K562 (cell line): ENCODE results near the gene F2RL2. TPM values are rescaled to one million over a fixed set of nuclear protein-coding genes. Genes with fewer than 3 reads are reported as not detected.

ENCODE experiments used
- BCLAF1 ChIP-seq, 2 experiments: fragments of 450-650 bp in 1 of 2; IDR thresholded peaks; 2 replicates each; pipeline ENCODE4 v1.6.1; 2011 to 2017; ENCODE audit warnings: low read depth in 2 of 2, antibody characterized with exemption in 1 of 2, borderline replicate concordance in 1 of 2, low read length in 1 of 2, mild to moderate bottlenecking in 1 of 2, mixed read lengths in 1 of 2; ENCODE audit not compliant: control insufficient read depth in 1 of 2
- EZH2 ChIP-seq: IDR thresholded peaks from 2 replicates; pipeline ENCODE4 v1.6.1; 2012; ENCODE audit warnings: low read depth, mild to moderate bottlenecking, inconsistent platforms, low read length, borderline replicate concordance
- FOXJ2 ChIP-seq: fragments of 200-800 bp; sonication (Bioruptor generic); IDR thresholded peaks from 2 replicates; pipeline ENCODE4 v1.6.1; 2016; ENCODE audit warnings: missing genetic modification characterization, missing compliant biosample characterization
- GABPB1 ChIP-seq: sonication (generic); formaldehyde crosslinking; IDR thresholded peaks from 2 replicates; pipeline ENCODE4 v1.8.0; 2022; ENCODE audit warnings: mild to moderate bottlenecking, missing genetic modification reagents
- HLTF ChIP-seq: fragments of 450-650 bp; IDR thresholded peaks from 2 replicates; pipeline ENCODE4 v1.6.1; 2016
- ILK ChIP-seq: fragments of 450-650 bp; IDR thresholded peaks from 2 replicates; pipeline ENCODE4 v1.6.1; 2016; ENCODE audit warnings: missing genetic modification characterization, low read depth, mild to moderate bottlenecking, missing compliant biosample characterization, moderate library complexity, borderline replicate concordance
- NBN ChIP-seq: fragments of 450-650 bp; IDR thresholded peaks from 2 replicates; pipeline ENCODE4 v1.6.1; 2016; ENCODE audit warnings: low read depth, mild to moderate bottlenecking
- NONO ChIP-seq, 2 experiments: fragments of 200-400 bp in 1 of 2; fragments of 450-650 bp in 1 of 2; formaldehyde crosslinking in 1 of 2; IDR thresholded peaks; 2 replicates each; pipeline ENCODE4 v1.6.1; 2017; ENCODE audit warnings: low read depth in 2 of 2, mild to moderate bottlenecking in 2 of 2, moderate library complexity in 2 of 2, low read length in 1 of 2
- PHTF2 ChIP-seq: fragments of 250-450 bp; sonication (Bioruptor Pico); IDR thresholded peaks from 2 replicates; pipeline ENCODE4 v1.5.0; 2021; ENCODE audit warnings: mild to moderate bottlenecking
- POLR2AphosphoS5 ChIP-seq: IDR thresholded peaks from 2 replicates; pipeline ENCODE4 v1.6.1; 2011; ENCODE audit warnings: mild to moderate bottlenecking, low read depth, low read length, moderate library complexity; ENCODE audit not compliant: control insufficient read depth, insufficient read depth
- RBM34 ChIP-seq: fragments of 200-400 bp; formaldehyde crosslinking; IDR thresholded peaks from 2 replicates; pipeline ENCODE4 v1.6.1; 2018; ENCODE audit warnings: low read length, borderline replicate concordance; ENCODE audit not compliant: insufficient read depth
- TEAD4 ChIP-seq, 2 experiments: sonication (generic) in 1 of 2; formaldehyde crosslinking in 1 of 2; IDR thresholded peaks; 2 replicates each; pipeline versions ENCODE4 v1.6.1 to v1.8.0; 2012 to 2022; ENCODE audit warnings: borderline replicate concordance in 1 of 2, inconsistent platforms in 1 of 2, low read length in 1 of 2, mild to moderate bottlenecking in 1 of 2, missing genetic modification reagents in 1 of 2
- WHSC1 ChIP-seq: IDR thresholded peaks from one replicate; pipeline ENCODE4 v1.6.1; 2012; ENCODE audit warnings: low read length, control low read depth, inconsistent platforms
- ZBTB49 ChIP-seq: sonication (generic); formaldehyde crosslinking; IDR thresholded peaks from 2 replicates; pipeline ENCODE4 v1.8.0; 2022; ENCODE audit warnings: missing genetic modification reagents, mild to moderate bottlenecking, borderline replicate concordance
- ZNF41 ChIP-seq: fragments of 250-450 bp; sonication (Bioruptor Pico); conservative IDR thresholded peaks from 2 replicates; pipeline ENCODE4 v1.4.0; 2020; ENCODE audit warnings: mild to moderate bottlenecking
- ZNF445 ChIP-seq: fragments of 250-450 bp; sonication (Bioruptor Pico); IDR thresholded peaks from 2 replicates; pipeline ENCODE4 v1.4.0; 2020; ENCODE audit warnings: low read depth, mild to moderate bottlenecking, moderate library complexity
- ZNF512 ChIP-seq: IDR thresholded peaks from 2 replicates; pipeline ENCODE4 v1.6.1; 2016; ENCODE audit warnings: missing genetic modification characterization, missing compliant biosample characterization
- polyA plus RNA-seq, 8 experiments: library from polyadenylated mRNA; depleted of rRNA in 4 of 8; stranded (reverse) in 5 of 8; unstranded in 3 of 8; fragments of >200 nt; fragmentation: Nextera tagmentation in 2 of 8; fragmentation: Illumina TruSeq in 1 of 8; extraction: Ambion mirVana in 2 of 8; extraction: Trizol in 1 of 8; gene quantifications; 2 replicates each; pipeline versions ENCODE4 v1.2.1 to v1.2.3, GENCODE V29; 2011 to 2014; ENCODE audit warnings: inconsistent platforms in 1 of 8, missing spikeins in 1 of 8
- total RNA-seq, 7 experiments: library from RNA; depleted of rRNA in 6 of 7; stranded (reverse); fragments of >200 nt in 6 of 7; fragmentation: Illumina TruSeq in 2 of 7; extraction: Trizol in 2 of 7; gene quantifications; 2 replicates each; pipeline versions ENCODE4 v1.2.1 to v1.2.3, GENCODE V29; 2011 to 2021; ENCODE audit warnings: low replicate concordance in 1 of 7

Gene F2RL2
- total and polyA plus RNA-seq, 9 of the 15 experiments (the other 6 are each of a cell fraction or from before 2014, with no cell fraction given): 0.03 to 0.12 (median 0.06) TPM; not detected in 3

GRCh38 chr5:76657683-76658311 lies 34.6 kb upstream of the F2RL2 start (continued):
- TF ChIP-seq ZNF512 (tag): no peak
- peak; percentile 53; the same call in 1 of the 2 replicates for TF ChIP-seq ZNF41 (CRISPR knock-in tag)
- TF ChIP-seq ILK (tag): no peak
- TF ChIP-seq FOXJ2 (tag): peak; percentile 59
- 0 out of 2 replicates have a peak, but pooled peaks have one; percentile 15 for TF ChIP-seq ZNF445 (CRISPR knock-in tag)
- no peak for TF ChIP-seq WHSC1
- no peak for TF ChIP-seq RBM34
- peak; percentile 92; the same call in 1 of the 2 replicates for TF ChIP-seq NBN
- TF ChIP-seq POLR2AphosphoS5: peak; percentile 100
- peak; percentile 96 for TF ChIP-seq HLTF
- peak in 1 of 2 experiments; percentile 57; a peak in 1 of 4 replicates for TF ChIP-seq BCLAF1 (IDR thresholded peaks at IDR 0.05; ENCODE audit: borderline replicate concordance in 1 of 2, control insufficient read depth in 1 of 2, low read depth in 2 of 2, low read length in 1 of 2)
- no peak for TF ChIP-seq ZBTB49 (CRISPR knock-in tag)
- TF ChIP-seq GABPB1 (CRISPR knock-in tag): 0 out of 2 replicates have a peak, but pooled peaks have one; percentile 17
- peak in 1 of 2 experiments; percentile 85; a peak in 2 of 4 replicates for TF ChIP-seq NONO (IDR thresholded peaks at IDR 0.05; ENCODE audit: low read depth in 2 of 2, low read length in 1 of 2)
- TF ChIP-seq PHTF2: no peak
- TF ChIP-seq TEAD4 (IDR thresholded peaks at IDR 0.05; ENCODE audit: low read length): peak; percentile 100
- no peak for TF ChIP-seq TEAD4 (CRISPR knock-in tag; IDR thresholded peaks at IDR 0.05; ENCODE audit: borderline replicate concordance)
- TF ChIP-seq EZH2: peak; percentile 86; the same call in 1 of the 2 replicates
